Stimulated activated CD4-positive, alpha-beta T cell treated with anti-CD3 and anti-CD28 coated beads, Interleukin-2, amount 100 ng/mL, for 24 hours (primary cell): ENCODE measurements around the gene RALGAPA2.
A peak's percentile ranks its signal among the peaks of the same experiment; 100 is the strongest.

Experiments
- DNase-seq, 2 donors: peaks; one replicate each; pipeline ENCODE4 v3.0.0-alpha.2; 2020

The RALGAPA2 gene

GRCh38 chr20:20456741-20457140, 255.7 kb downstream of the RALGAPA2 start:
- no peak for DNase-seq

DNA sequence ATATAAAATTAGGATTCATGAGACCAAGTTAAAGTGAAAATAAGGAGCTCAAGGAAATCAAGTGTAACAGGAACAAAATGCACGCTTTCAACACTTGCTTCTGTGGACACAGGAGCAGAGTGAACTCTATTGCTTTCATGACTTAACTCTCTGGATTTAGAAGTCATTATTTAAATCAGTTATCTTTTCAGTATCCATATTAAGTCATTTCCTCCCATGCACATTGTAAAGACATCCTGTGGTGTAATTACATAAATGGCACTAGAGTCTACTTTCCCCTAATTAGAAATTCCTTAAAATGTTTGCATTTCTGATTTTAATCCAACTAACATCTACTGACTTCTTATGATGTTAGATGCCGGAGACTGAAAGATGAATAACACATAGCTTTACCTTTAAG, 256.5 kb downstream of the RALGAPA2 start:
- no peak for DNase-seq

GRCh38 chr20:20454850-20455627, 257.4 kb downstream of the RALGAPA2 start:
- DNase-seq: no peak

- no peak for DNase-seq
These were observed 258.1 kb downstream of the RALGAPA2 start for GRCh38 chr20:20454367-20454766.

DNA sequence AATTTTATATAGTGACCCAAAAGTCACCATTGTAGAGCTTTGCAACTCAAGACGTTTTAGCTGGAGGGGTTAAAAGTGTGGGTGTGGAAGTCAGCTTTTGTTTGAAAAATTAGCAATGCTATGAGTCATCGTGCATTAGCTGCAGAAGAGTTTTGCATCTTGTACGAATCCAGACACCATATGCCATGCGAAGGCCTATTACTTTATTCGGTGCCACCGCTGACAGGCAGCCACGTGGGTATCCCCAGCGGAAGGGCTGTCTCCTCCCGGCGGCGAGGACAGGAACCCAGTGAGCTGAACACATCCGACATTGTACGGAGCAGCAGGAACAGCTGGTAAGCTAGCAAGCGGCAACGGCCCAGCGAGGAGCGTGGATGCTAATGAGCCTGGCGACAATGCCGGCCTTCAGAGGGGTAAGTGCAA, 260.2 kb downstream of the RALGAPA2 start:
- DNase-seq: peak; percentile 69 to 70

- DNase-seq: no peak
These were observed 261.9 kb downstream of the RALGAPA2 start for GRCh38 chr20:20450521-20450920.

- no peak for DNase-seq
These were observed 263.6 kb downstream of the RALGAPA2 start for GRCh38 chr20:20448881-20449280.

- DNase-seq: no peak
These were observed 265.2 kb downstream of the RALGAPA2 start for GRCh38 chr20:20447196-20447595.

- no peak for DNase-seq
These were observed 265.9 kb downstream of the RALGAPA2 start for GRCh38 chr20:20446425-20447015.

GRCh38 chr20:20446001-20446400, 266.4 kb downstream of the RALGAPA2 start:
- no peak for DNase-seq

GRCh38 chr20:20443504-20443903, 268.9 kb downstream of the RALGAPA2 start:
- no peak for DNase-seq

DNA sequence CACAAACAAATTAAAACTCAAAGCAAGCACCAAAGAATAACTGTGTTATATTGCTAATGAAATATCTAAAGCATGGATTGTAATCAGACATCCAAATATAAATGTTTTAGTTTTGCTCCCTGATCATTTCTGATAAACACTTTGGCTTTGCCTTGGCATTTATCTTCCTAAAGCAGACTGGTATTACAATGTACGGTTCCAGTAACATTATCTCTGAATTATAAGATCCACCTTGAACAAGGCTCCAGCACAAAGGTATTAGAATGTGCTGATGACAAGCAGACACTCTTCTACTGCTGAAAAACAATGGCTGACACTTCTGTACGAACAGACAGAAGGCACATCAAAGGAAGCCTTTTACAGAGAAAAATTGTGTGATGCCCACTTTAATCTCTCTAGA, 270.0 kb downstream of the RALGAPA2 start:
- DNase-seq: no peak

DNA sequence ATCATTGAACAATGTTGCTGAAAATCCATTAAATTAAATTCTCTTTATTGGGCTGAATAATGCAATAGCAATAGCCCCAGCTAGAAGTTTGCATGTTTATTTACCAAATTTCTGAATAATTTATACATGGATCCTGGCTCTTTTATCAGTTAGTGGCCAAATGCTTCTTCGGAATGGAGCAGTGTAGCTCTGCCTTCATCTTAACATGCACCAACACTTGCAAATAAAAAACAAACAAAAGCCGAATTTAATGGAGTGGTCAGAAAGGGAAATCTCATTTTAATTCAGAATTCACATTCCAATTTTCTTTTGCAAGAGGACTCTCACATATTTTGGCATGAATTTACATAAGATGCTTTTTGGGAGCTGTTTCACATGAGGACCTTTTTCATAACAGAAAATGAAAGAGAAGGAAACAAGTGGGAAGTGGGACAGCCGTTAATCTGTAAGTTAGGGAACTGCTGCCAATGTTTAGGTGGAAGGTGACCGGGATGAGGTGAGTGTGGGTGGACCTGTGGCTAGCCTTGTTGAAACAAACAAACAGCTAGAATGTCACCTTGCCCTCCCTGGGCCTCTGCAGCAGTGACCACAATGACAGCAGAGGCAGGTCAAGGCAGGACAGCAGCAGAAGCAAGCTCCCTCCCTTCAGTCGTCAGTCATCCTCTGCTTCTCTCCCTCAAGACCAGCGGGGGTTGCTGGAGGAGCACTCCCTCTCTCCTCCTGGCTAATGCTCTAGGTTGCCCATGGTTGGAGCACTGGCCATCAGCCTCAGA, 271.4 kb downstream of the RALGAPA2 start:
- no peak for DNase-seq

- no peak for DNase-seq
These were observed 272.0 kb downstream of the RALGAPA2 start for GRCh38 chr20:20440481-20440880.

GRCh38 chr20:20439602-20440190, 272.7 kb downstream of the RALGAPA2 start:
- no peak for DNase-seq

- DNase-seq: no peak
These were observed 275.1 kb downstream of the RALGAPA2 start for GRCh38 chr20:20437314-20437713.

DNA sequence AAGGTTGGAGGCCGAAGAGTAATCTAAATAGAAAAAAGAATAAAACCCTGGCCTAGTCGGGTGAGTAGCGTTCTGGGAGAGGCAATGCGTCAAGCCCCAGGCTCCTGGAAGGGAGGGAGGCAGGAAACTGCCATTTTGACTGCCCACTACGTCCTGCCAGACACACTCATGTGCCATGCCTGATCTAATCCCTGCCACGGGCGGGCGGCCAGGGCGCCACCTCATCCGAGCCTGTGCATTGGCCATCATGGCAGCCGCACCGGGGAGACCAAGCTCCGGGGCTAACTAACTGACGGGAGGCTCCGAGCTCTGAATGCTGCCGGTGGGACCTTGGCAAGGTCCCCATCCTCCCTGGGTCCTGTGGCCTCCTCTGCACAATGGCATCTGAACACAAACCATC, 275.8 kb downstream of the RALGAPA2 start:
- DNase-seq: no peak

GRCh38 chr20:20435453-20435852, 277.0 kb downstream of the RALGAPA2 start:
- DNase-seq: no peak

GRCh38 chr20:20432618-20433286, 279.7 kb downstream of the RALGAPA2 start:
- DNase-seq: no peak

DNA sequence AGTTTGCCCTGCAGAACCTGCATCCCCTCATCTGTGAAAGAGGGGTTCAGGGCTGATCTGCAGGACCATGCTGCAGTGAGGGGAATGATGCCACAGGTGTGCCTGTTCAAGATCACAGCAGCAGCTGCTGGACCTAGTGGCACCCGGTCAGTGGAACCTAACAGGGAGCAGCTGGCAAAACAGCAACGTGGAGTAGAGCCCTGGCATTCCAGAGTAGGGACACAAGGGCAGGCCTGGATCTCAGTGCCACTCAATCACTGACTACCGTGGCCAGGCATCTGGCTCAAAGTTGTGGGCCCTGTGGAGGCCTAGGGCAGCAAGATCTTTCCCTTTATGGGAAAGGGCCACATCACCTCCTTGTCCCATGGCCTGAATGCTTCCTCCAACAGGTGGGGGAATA, 282.4 kb downstream of the RALGAPA2 start:
- DNase-seq: no peak

DNA sequence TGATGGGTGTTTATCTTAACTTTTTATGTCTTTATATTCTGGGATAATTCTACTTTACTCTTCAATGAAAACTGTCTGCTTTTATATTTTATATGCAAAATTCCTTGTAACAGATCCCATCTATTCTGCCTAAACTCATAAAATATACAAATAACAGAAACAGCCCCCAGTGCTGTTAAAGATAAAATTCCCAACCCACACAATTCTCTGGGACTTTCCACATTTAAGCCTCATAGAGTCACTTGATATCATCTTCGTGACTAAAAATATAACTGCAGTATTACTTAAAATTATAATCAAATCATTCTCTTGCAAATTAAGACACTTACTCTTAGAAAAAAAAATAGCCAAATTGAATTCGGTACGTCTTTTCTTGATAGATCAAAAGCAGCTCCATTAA, 284.4 kb downstream of the RALGAPA2 start:
- no peak for DNase-seq

GRCh38 chr20:20427227-20427864, 285.1 kb downstream of the RALGAPA2 start:
- no peak for DNase-seq

GRCh38 chr20:20426655-20426907, 285.9 kb downstream of the RALGAPA2 start:
- no peak for DNase-seq
